ENCODE data around the gene CCN5. TPM values are rescaled to one million over a fixed set of nuclear protein-coding genes. Genes with fewer than 3 reads are reported as not detected.
"Not testable (repeated sequence)": the region's sequence is repeated elsewhere in the genome, so short reads cannot be mapped to it uniquely, and the experiment has no call there.

Gene CCN5
- total RNA-seq, 1 experiment from 2014 or later, result 0.20 TPM

GRCh38 chr20:44761423-44761822 is 46.3 kb downstream of the CCN5 start:
- H4K20me1 ChIP-seq (ENCODE audit: insufficient read depth), result no peaks in the 10 kb centered on the region
- H3K27ac ChIP-seq, result no peak overlapping the region
- H3K9me2 ChIP-seq (ENCODE audit: insufficient read depth), result no peaks in the 10 kb centered on the region
- H3K36me3 ChIP-seq (ENCODE audit: low read depth), result no peaks in the 10 kb centered on the region
- H2AFZ ChIP-seq, result no peak overlapping the region
- DNase-seq, result no peak
- CTCF ChIA-PET, result no interaction called here
- no peaks in the 10 kb centered on the region for H3F3A ChIP-seq (ENCODE audit: insufficient read depth, low read depth)
- H3K27me3 ChIP-seq (ENCODE audit: insufficient read depth, low read depth), result peaks cover 94% of the 10 kb centered on the region
- TF ChIP-seq CTCF (conservative IDR thresholded peaks at IDR 0.05), result no peak
- no peak for TF ChIP-seq EZH2 (IDR thresholded peaks at IDR 0.05; ENCODE audit: low read depth)
- H3K79me2 ChIP-seq (ENCODE audit: low read depth), result no peaks in the 10 kb centered on the region
- no TSS peak for BruUV-seq (replicated peaks)
- intact Hi-C loops (cut with micrococcal nuclease; ENCODE audit: unreplicated experiment), result no loop called here
- POLR2A ChIA-PET (ENCODE audit: unreplicated experiment), result no interaction called here
- H3K4me2 ChIP-seq, result no peak overlapping the region
- H3K9me3 ChIP-seq (ENCODE audit: insufficient read depth, low read depth), result no peaks in the 10 kb centered on the region
- H3K4me1 ChIP-seq (replicated peaks; ENCODE audit: insufficient read depth), result no peaks in the 10 kb centered on the region; the same call in 1 of the 2 replicates
- H3K4me3 ChIP-seq, result no peak overlapping the region

- ChIA-PET POLR2A (ENCODE audit: unreplicated experiment) (no interaction called here), CTCF (no interaction called here)
- Histone ChIP-seq H3K27ac (no peak overlapping the region), H3K27me3 (ENCODE audit: insufficient read depth, low read depth) (peaks cover 94% of the 10 kb centered on the region), H3K4me1 (replicated peaks; ENCODE audit: insufficient read depth) (no peaks in the 10 kb centered on the region; the same call in 1 of the 2 replicates), H3K4me3 (no peak overlapping the region), H3K4me2 (no peak overlapping the region), H3F3A (ENCODE audit: insufficient read depth, low read depth) (no peaks in the 10 kb centered on the region), H2AFZ (no peak overlapping the region), H4K20me1 (ENCODE audit: insufficient read depth) (no peaks in the 10 kb centered on the region), H3K9me3 (ENCODE audit: insufficient read depth, low read depth) (no peaks in the 10 kb centered on the region), H3K36me3 (ENCODE audit: low read depth) (no peaks in the 10 kb centered on the region), H3K79me2 (ENCODE audit: low read depth) (no peaks in the 10 kb centered on the region), H3K9me2 (ENCODE audit: insufficient read depth) (no peaks in the 10 kb centered on the region)
- no peak for DNase-seq
- no peak for TF ChIP-seq CTCF (conservative IDR thresholded peaks at IDR 0.05)
- no peak for TF ChIP-seq EZH2 (IDR thresholded peaks at IDR 0.05; ENCODE audit: low read depth)
- intact Hi-C loops (cut with micrococcal nuclease; ENCODE audit: unreplicated experiment), result no loop called here
- BruUV-seq (replicated peaks), result no TSS peak
Observed at GRCh38 chr20:44762466-44763140, 47.4 kb downstream of the CCN5 start.

GRCh38 chr20:44763798-44764197 is 48.6 kb downstream of the CCN5 start:
- H3K4me2 ChIP-seq; H2AFZ ChIP-seq; H3F3A ChIP-seq (ENCODE audit: insufficient read depth, low read depth); H3K4me3 ChIP-seq; H3K9me2 ChIP-seq (ENCODE audit: insufficient read depth); H3K9me3 ChIP-seq (ENCODE audit: insufficient read depth, low read depth); DNase-seq; BruUV-seq (replicated peaks); H4K20me1 ChIP-seq (ENCODE audit: insufficient read depth); H3K79me2 ChIP-seq (ENCODE audit: low read depth); H3K27ac ChIP-seq; intact Hi-C loops (cut with micrococcal nuclease; ENCODE audit: unreplicated experiment); H3K36me3 ChIP-seq (ENCODE audit: low read depth); CTCF ChIA-PET; POLR2A ChIA-PET (ENCODE audit: unreplicated experiment); H3K4me1 ChIP-seq (replicated peaks; ENCODE audit: insufficient read depth): not testable (repeated sequence)
- H3K27me3 ChIP-seq (ENCODE audit: insufficient read depth, low read depth), result peaks cover 94% of the 10 kb centered on the region

GRCh38 chr20:44765091-44765490 is 49.9 kb downstream of the CCN5 start:
- H3K36me3 ChIP-seq (ENCODE audit: low read depth), result no peaks in the 10 kb centered on the region
- H3K79me2 ChIP-seq (ENCODE audit: low read depth), result no peaks in the 10 kb centered on the region
- DNase-seq, result no peak
- H2AFZ ChIP-seq, result no peak overlapping the region
- no peaks in the 10 kb centered on the region for H3K9me3 ChIP-seq (ENCODE audit: insufficient read depth, low read depth)
- no TSS peak for BruUV-seq (replicated peaks)
- no peaks in the 10 kb centered on the region; the same call in 1 of the 2 replicates for H3K4me1 ChIP-seq (replicated peaks; ENCODE audit: insufficient read depth)
- H3K4me2 ChIP-seq, result no peak overlapping the region
- H3K4me3 ChIP-seq, result no peak overlapping the region
- peaks cover 94% of the 10 kb centered on the region for H3K27me3 ChIP-seq (ENCODE audit: insufficient read depth, low read depth)
- intact Hi-C loops (cut with micrococcal nuclease; ENCODE audit: unreplicated experiment), result no loop called here
- H3K9me2 ChIP-seq (ENCODE audit: insufficient read depth), result no peaks in the 10 kb centered on the region
- no peaks in the 10 kb centered on the region for H3F3A ChIP-seq (ENCODE audit: insufficient read depth, low read depth)
- 0 out of 2 replicates have a peak, but pooled peaks cover 4% of the 10 kb centered on the region for H4K20me1 ChIP-seq (ENCODE audit: insufficient read depth)
- H3K27ac ChIP-seq, result no peak overlapping the region
- POLR2A ChIA-PET (ENCODE audit: unreplicated experiment), result no interaction called here
- TF ChIP-seq CTCF (conservative IDR thresholded peaks at IDR 0.05) (no peak), EZH2 (IDR thresholded peaks at IDR 0.05; ENCODE audit: low read depth) (no peak)
- CTCF ChIA-PET, result no interaction called here

Data from PC-9 (cell line).